Measurements from ENCODE around the gene CREB3L4.

GRCh38 chr1:153960206-153960605, 7.5 kb upstream of the CREB3L4 start:
- TF ChIP-seq CTCF (conservative IDR thresholded peaks at IDR 0.05; ENCODE audit: low read length) (no peak), EZH2phosphoT487 (IDR thresholded peaks at IDR 0.05; ENCODE audit: borderline replicate concordance, low read depth, low read length) (no peak)

Measured in OCI-LY7 (cell line).